SIG-M5 treated with dmso at 0.1 percent for 504 hours (cell line): ENCODE data around the gene BMP8A.
"Not testable (repeated sequence)": the region's sequence is repeated elsewhere in the genome, so short reads cannot be mapped to it uniquely, and the experiment has no call there.

ENCODE experiments used
- DNase-seq: peaks from one replicate; lab custom pipeline; 2025; ENCODE audit not compliant: unreplicated experiment; lab: John Stamatoyannopoulos, UW

Gene BMP8A

GRCh38 chr1:39525366-39526165 lies 34.1 kb downstream of the BMP8A start:
- DNase-seq, result no peak

- no peak for DNase-seq
These were observed 35.2 kb downstream of the BMP8A start for GRCh38 chr1:39526466-39527189.

GRCh38 chr1:39527190-39527579 lies 35.7 kb downstream of the BMP8A start:
- not testable (repeated sequence) for DNase-seq

GRCh38 chr1:39528082-39528481 lies 36.6 kb downstream of the BMP8A start:
- DNase-seq, result no peak

GRCh38 chr1:39529901-39530535 lies 38.6 kb downstream of the BMP8A start:
- peak; percentile 67 for DNase-seq

- DNase-seq, result no peak
These were observed 40.1 kb downstream of the BMP8A start for GRCh38 chr1:39531526-39531925.

- DNase-seq, result no peak
These were observed 42.0 kb downstream of the BMP8A start for GRCh38 chr1:39533442-39533841.

GRCh38 chr1:39538531-39539251 lies 47.3 kb downstream of the BMP8A start:
- no peak for DNase-seq

GRCh38 chr1:39539252-39539790 lies 47.9 kb downstream of the BMP8A start:
- peak; percentile 73 for DNase-seq

- DNase-seq, result peak; percentile 62
These were observed 49.1 kb downstream of the BMP8A start for GRCh38 chr1:39540504-39541031.

GRCh38 chr1:39542924-39543323 lies 51.5 kb downstream of the BMP8A start:
- no peak for DNase-seq

GRCh38 chr1:39544327-39544726 lies 52.9 kb downstream of the BMP8A start:
- DNase-seq, result peak; percentile 30

GRCh38 chr1:39545531-39545930 lies 54.1 kb downstream of the BMP8A start:
- no peak for DNase-seq

GRCh38 chr1:39554277-39554676 lies 62.8 kb downstream of the BMP8A start:
- no peak for DNase-seq

- no peak for DNase-seq
These were observed 69.8 kb downstream of the BMP8A start for GRCh38 chr1:39561279-39561678.

- DNase-seq, result no peak
These were observed 71.5 kb downstream of the BMP8A start for GRCh38 chr1:39562886-39563285.

GRCh38 chr1:39563669-39564068 lies 72.2 kb downstream of the BMP8A start:
- no peak for DNase-seq

GRCh38 chr1:39564340-39564739 lies 72.9 kb downstream of the BMP8A start:
- no peak for DNase-seq

- DNase-seq, result no peak
These were observed 73.5 kb downstream of the BMP8A start for GRCh38 chr1:39564941-39565340.

GRCh38 chr1:39566441-39567137 lies 75.2 kb downstream of the BMP8A start:
- no peak for DNase-seq
